ENCODE data around the gene SUGCT. TPM values are rescaled to one million over a fixed set of nuclear protein-coding genes. Genes with fewer than 3 reads are reported as not detected.

The SUGCT gene
- total RNA-seq, 2 experiments from 2014 or later: not detected

GRCh38 chr7:40544871-40545303, 410.1 kb downstream of the SUGCT start:
- CTCF ChIA-PET: no interaction called here
- H3K9me3 Mint-ChIP-seq: peaks cover 5% of the 10 kb centered on the region
- no peaks in the 10 kb centered on the region for H3K4me1 Mint-ChIP-seq
- no peak overlapping the region for H3K4me3 Mint-ChIP-seq
- no peaks in the 10 kb centered on the region for H3K36me3 Mint-ChIP-seq (ENCODE audit: low read depth)
- no peak for DNase-seq
- no peaks in the 10 kb centered on the region for H3K27me3 Mint-ChIP-seq
- no peak overlapping the region for H3K27ac Mint-ChIP-seq
- POLR2A ChIA-PET: no interaction called here

- Mint-ChIP-seq H3K4me1 (no peaks in the 10 kb centered on the region), H3K27ac (no peak overlapping the region), H3K27me3 (no peaks in the 10 kb centered on the region), H3K36me3 (ENCODE audit: low read depth) (no peaks in the 10 kb centered on the region), H3K4me3 (no peak overlapping the region), H3K9me3 (peaks cover 5% of the 10 kb centered on the region)
- CTCF ChIA-PET: no interaction called here
- POLR2A ChIA-PET: no interaction called here
- no peak for DNase-seq
Measured at GRCh38 chr7:40545739-40546138, 410.9 kb downstream of the SUGCT start.

- no peaks in the 10 kb centered on the region for H3K27me3 Mint-ChIP-seq
- CTCF ChIA-PET: interaction anchor here (1.9 kb wide), 1 partner anchor 24 kb away, joined by 5 read pairs; no protein-coding TSS in a partner anchor
- no peaks in the 10 kb centered on the region for H3K36me3 Mint-ChIP-seq (ENCODE audit: low read depth)
- DNase-seq: no peak
- POLR2A ChIA-PET: no interaction called here
- no peak overlapping the region for H3K4me3 Mint-ChIP-seq
- no peak overlapping the region for H3K27ac Mint-ChIP-seq
- H3K4me1 Mint-ChIP-seq: no peaks in the 10 kb centered on the region
- H3K9me3 Mint-ChIP-seq: peaks cover 5% of the 10 kb centered on the region
Measured at GRCh38 chr7:40546616-40547501, 412.1 kb downstream of the SUGCT start.

GRCh38 chr7:40549372-40550039, 414.7 kb downstream of the SUGCT start:
- Mint-ChIP-seq H3K27ac (no peak overlapping the region), H3K4me3 (no peak overlapping the region), H3K27me3 (no peaks in the 10 kb centered on the region), H3K36me3 (ENCODE audit: low read depth) (no peaks in the 10 kb centered on the region), H3K9me3 (peaks cover 5% of the 10 kb centered on the region), H3K4me1 (no peaks in the 10 kb centered on the region)
- DNase-seq: no peak
- ChIA-PET CTCF (no interaction called here), POLR2A (no interaction called here)

- DNase-seq: no peak
- Mint-ChIP-seq H3K27me3 (no peaks in the 10 kb centered on the region), H3K4me3 (no peak overlapping the region), H3K4me1 (no peaks in the 10 kb centered on the region), H3K27ac (no peak overlapping the region), H3K36me3 (ENCODE audit: low read depth) (no peaks in the 10 kb centered on the region), H3K9me3 (peaks cover 12% of the 10 kb centered on the region)
- POLR2A ChIA-PET: no interaction called here
- CTCF ChIA-PET: no interaction called here
Measured at GRCh38 chr7:40551685-40552576, 417.1 kb downstream of the SUGCT start.

- no peak overlapping the region for H3K27ac Mint-ChIP-seq
Measured at GRCh38 chr7:40560672-40561071, 425.9 kb downstream of the SUGCT start.

GRCh38 chr7:40566879-40567278, 432.1 kb downstream of the SUGCT start:
- H3K27me3 Mint-ChIP-seq: no peaks in the 10 kb centered on the region
- POLR2A ChIA-PET: no interaction called here
- H3K9me3 Mint-ChIP-seq: peaks cover 7% of the 10 kb centered on the region
- CTCF ChIA-PET: no interaction called here
- H3K27ac Mint-ChIP-seq: no peak overlapping the region
- H3K36me3 Mint-ChIP-seq (ENCODE audit: low read depth): no peaks in the 10 kb centered on the region
- no peaks in the 10 kb centered on the region for H3K4me1 Mint-ChIP-seq
- H3K4me3 Mint-ChIP-seq: no peak overlapping the region
- DNase-seq: no peak

More at GRCh38 chr7:40560672-40561071, 425.9 kb downstream of the SUGCT start:
- ChIA-PET CTCF (no interaction called here), POLR2A (no interaction called here)
- no peak for DNase-seq
- Mint-ChIP-seq H3K4me1 (no peaks in the 10 kb centered on the region), H3K27me3 (no peaks in the 10 kb centered on the region), H3K36me3 (ENCODE audit: low read depth) (no peaks in the 10 kb centered on the region), H3K4me3 (no peak overlapping the region), H3K9me3 (peaks cover 16% of the 10 kb centered on the region)

GRCh38 chr7:40569326-40569725, 434.5 kb downstream of the SUGCT start:
- no peaks in the 10 kb centered on the region for H3K4me1 Mint-ChIP-seq
- H3K27me3 Mint-ChIP-seq: no peaks in the 10 kb centered on the region
- no peak overlapping the region for H3K27ac Mint-ChIP-seq
- no peaks in the 10 kb centered on the region for H3K36me3 Mint-ChIP-seq (ENCODE audit: low read depth)
- no peak overlapping the region for H3K4me3 Mint-ChIP-seq
- DNase-seq: no peak
- H3K9me3 Mint-ChIP-seq: no peaks in the 10 kb centered on the region
- ChIA-PET CTCF (no interaction called here), POLR2A (no interaction called here)

- Mint-ChIP-seq H3K4me1 (no peaks in the 10 kb centered on the region), H3K27me3 (no peaks in the 10 kb centered on the region), H3K9me3 (peaks cover 2% of the 10 kb centered on the region), H3K27ac (no peak overlapping the region), H3K4me3 (no peak overlapping the region), H3K36me3 (ENCODE audit: low read depth) (no peaks in the 10 kb centered on the region)
- POLR2A ChIA-PET: no interaction called here
- CTCF ChIA-PET: interaction anchor here (1.5 kb wide), 1 partner anchor 22 kb away, joined by 5 read pairs; no protein-coding TSS in a partner anchor
- DNase-seq: no peak
Measured at GRCh38 chr7:40570223-40570622, 435.4 kb downstream of the SUGCT start.

- Mint-ChIP-seq H3K36me3 (ENCODE audit: low read depth) (no peaks in the 10 kb centered on the region), H3K4me1 (no peaks in the 10 kb centered on the region), H3K27me3 (no peaks in the 10 kb centered on the region), H3K4me3 (no peak overlapping the region), H3K27ac (no peak overlapping the region), H3K9me3 (peaks cover 4% of the 10 kb centered on the region)
- ChIA-PET CTCF (interaction anchor here (1.5 kb wide), 1 partner anchor 24 kb away, joined by 5 read pairs; no protein-coding TSS in a partner anchor), POLR2A (no interaction called here)
- DNase-seq: no peak
Measured at GRCh38 chr7:40571796-40572195, 437.0 kb downstream of the SUGCT start.

- H3K4me1 Mint-ChIP-seq: no peaks in the 10 kb centered on the region
Measured at GRCh38 chr7:40572810-40573465, 438.1 kb downstream of the SUGCT start.

GRCh38 chr7:40579401-40579800, 444.6 kb downstream of the SUGCT start:
- no peak overlapping the region for H3K4me3 Mint-ChIP-seq
- no peaks in the 10 kb centered on the region for H3K27me3 Mint-ChIP-seq
- no peak for DNase-seq
- H3K36me3 Mint-ChIP-seq (ENCODE audit: low read depth): no peaks in the 10 kb centered on the region
- CTCF ChIA-PET: no interaction called here
- no peaks in the 10 kb centered on the region for H3K4me1 Mint-ChIP-seq
- peaks cover 4% of the 10 kb centered on the region for H3K9me3 Mint-ChIP-seq
- POLR2A ChIA-PET: no interaction called here
- no peak overlapping the region for H3K27ac Mint-ChIP-seq

More at GRCh38 chr7:40572810-40573465, 438.1 kb downstream of the SUGCT start:
- no peaks in the 10 kb centered on the region for H3K36me3 Mint-ChIP-seq (ENCODE audit: low read depth)
- H3K4me3 Mint-ChIP-seq: no peak overlapping the region
- DNase-seq: no peak
- no peak overlapping the region for H3K27ac Mint-ChIP-seq
- ChIA-PET CTCF (no interaction called here), POLR2A (no interaction called here)
- H3K9me3 Mint-ChIP-seq: peaks cover 4% of the 10 kb centered on the region
- H3K27me3 Mint-ChIP-seq: no peaks in the 10 kb centered on the region

GRCh38 chr7:40580776-40581175, 446.0 kb downstream of the SUGCT start:
- POLR2A ChIA-PET: no interaction called here
- Mint-ChIP-seq H3K4me1 (no peaks in the 10 kb centered on the region), H3K9me3 (no peaks in the 10 kb centered on the region), H3K27me3 (no peaks in the 10 kb centered on the region), H3K27ac (no peak overlapping the region), H3K36me3 (ENCODE audit: low read depth) (no peaks in the 10 kb centered on the region), H3K4me3 (no peak overlapping the region)
- DNase-seq: no peak
- CTCF ChIA-PET: no interaction called here

Measured in activated CD4-positive, alpha-beta memory T cell treated with anti-CD3 and anti-CD28 coated beads, Interleukin-2, amount 10 ng/mL, durations not matched to agents 7 days and 5 days (primary cell).